GM20431 (cell line): Measurements from ENCODE around the gene CAMK2D.

Experiments used
- in situ Hi-C: fragments of 300-500 bp; cut with MseI, MboI; formaldehyde crosslinking; loops from one replicate; pipeline ENCODE4 v1.15.0; 2020; ENCODE audit warnings: low sequenced_read_pairs; ENCODE audit not compliant: unreplicated experiment

Gene CAMK2D

GRCh38 chr4:113586072-113586471, 175.5 kb downstream of the CAMK2D start:
- in situ Hi-C loops, result no loop called here

- in situ Hi-C loops, result no loop called here
Measured at GRCh38 chr4:113584407-113585150, 177.0 kb downstream of the CAMK2D start.

GRCh38 chr4:113582737-113583136, 178.8 kb downstream of the CAMK2D start:
- in situ Hi-C loops, result no loop called here

- in situ Hi-C loops, result no loop called here
Measured at GRCh38 chr4:113579360-113579759, 182.2 kb downstream of the CAMK2D start.

GRCh38 chr4:113576947-113577678, 184.4 kb downstream of the CAMK2D start:
- in situ Hi-C loops, result no loop called here

- in situ Hi-C loops, result no loop called here
Measured at GRCh38 chr4:113575401-113575800, 186.1 kb downstream of the CAMK2D start.

GRCh38 chr4:113574636-113575103, 186.9 kb downstream of the CAMK2D start:
- in situ Hi-C loops, result no loop called here

- in situ Hi-C loops, result no loop called here
Measured at GRCh38 chr4:113572620-113573019, 188.9 kb downstream of the CAMK2D start.

- in situ Hi-C loops, result no loop called here
Measured at GRCh38 chr4:113566015-113566795, 195.3 kb downstream of the CAMK2D start.

- in situ Hi-C loops, result no loop called here
Measured at GRCh38 chr4:113565702-113566012, 195.9 kb downstream of the CAMK2D start.

- in situ Hi-C loops, result no loop called here
Measured at GRCh38 chr4:113564493-113564892, 197.0 kb downstream of the CAMK2D start.

GRCh38 chr4:113563691-113564378, 197.7 kb downstream of the CAMK2D start:
- in situ Hi-C loops, result no loop called here

GRCh38 chr4:113561758-113562157, 199.8 kb downstream of the CAMK2D start:
- in situ Hi-C loops, result no loop called here

GRCh38 chr4:113561092-113561491, 200.4 kb downstream of the CAMK2D start:
- in situ Hi-C loops, result no loop called here

- in situ Hi-C loops, result no loop called here
Measured at GRCh38 chr4:113560579-113560978, 201.0 kb downstream of the CAMK2D start.

GRCh38 chr4:113559947-113560346, 201.6 kb downstream of the CAMK2D start:
- in situ Hi-C loops, result no loop called here

- in situ Hi-C loops, result no loop called here
Measured at GRCh38 chr4:113556382-113557134, 205.0 kb downstream of the CAMK2D start.

GRCh38 chr4:113555868-113556267, 205.7 kb downstream of the CAMK2D start:
- in situ Hi-C loops, result no loop called here

- in situ Hi-C loops, result no loop called here
Measured at GRCh38 chr4:113553082-113553481, 208.5 kb downstream of the CAMK2D start.

- in situ Hi-C loops, result no loop called here
Measured at GRCh38 chr4:113550510-113550909, 211.0 kb downstream of the CAMK2D start.
